ENCODE results near the gene SLC35B4. TPM values are rescaled to one million over a fixed set of nuclear protein-coding genes. Genes with fewer than 3 reads are reported as not detected.

SLC35B4 gene
- total RNA-seq, 1 donor from 2014 or later = 27.9 TPM

GRCh38 chr7:134290286-134290685 lies 26.4 kb downstream of the SLC35B4 start:
- no peak for DNase-seq

GRCh38 chr7:134289841-134290240 lies 26.9 kb downstream of the SLC35B4 start:
- no peak for DNase-seq

- no peak for DNase-seq
Measured at GRCh38 chr7:134289423-134289822, 27.3 kb downstream of the SLC35B4 start.

- DNase-seq = no peak
Measured at GRCh38 chr7:134287916-134288659, 28.6 kb downstream of the SLC35B4 start.

GRCh38 chr7:134284952-134285351 lies 31.8 kb downstream of the SLC35B4 start:
- no peak for DNase-seq

- DNase-seq = no peak
Measured at GRCh38 chr7:134284011-134284410, 32.7 kb downstream of the SLC35B4 start.

- DNase-seq = no peak
Measured at GRCh38 chr7:134280508-134280907, 36.2 kb downstream of the SLC35B4 start.

- no peak for DNase-seq
Measured at GRCh38 chr7:134279898-134280297, 36.8 kb downstream of the SLC35B4 start.

GRCh38 chr7:134279336-134279735 lies 37.4 kb downstream of the SLC35B4 start:
- no peak for DNase-seq

GRCh38 chr7:134278502-134279153 lies 38.1 kb downstream of the SLC35B4 start:
- no peak for DNase-seq

- no peak for DNase-seq
Measured at GRCh38 chr7:134276951-134277350, 39.8 kb downstream of the SLC35B4 start.

- no peak for DNase-seq
Measured at GRCh38 chr7:134262322-134262721, 54.4 kb downstream of the SLC35B4 start.

GRCh38 chr7:134255814-134256213 lies 60.9 kb downstream of the SLC35B4 start:
- DNase-seq = no peak

- no peak for DNase-seq
Measured at GRCh38 chr7:134254311-134254710, 62.4 kb downstream of the SLC35B4 start.

- no peak for DNase-seq
Measured at GRCh38 chr7:134248196-134248595, 68.5 kb downstream of the SLC35B4 start.

GRCh38 chr7:134246761-134247160 lies 70.0 kb downstream of the SLC35B4 start:
- no peak for DNase-seq

- DNase-seq = no peak
Measured at GRCh38 chr7:134246347-134246746, 70.4 kb downstream of the SLC35B4 start.

- DNase-seq = no peak
Measured at GRCh38 chr7:134245253-134245652, 71.5 kb downstream of the SLC35B4 start.

Other genes with a start within 250 kb of the SLC35B4 start
- 17.6 TPM for gene LRGUK, start 189.6 kb downstream of the SLC35B4 start, total RNA-seq
- gene AKR1B1, start 142.2 kb upstream of the SLC35B4 start, total RNA-seq = 29.6 TPM
- gene AKR1B10, start 210.6 kb upstream of the SLC35B4 start, total RNA-seq = not detected
- not detected for gene AKR1B15, start 232.2 kb upstream of the SLC35B4 start, total RNA-seq

Data from occipital lobe (tissue), 2 donors.